ENCODE data around the gene FOXK1. TPM values are rescaled to one million over a fixed set of nuclear protein-coding genes. Genes with fewer than 3 reads are reported as not detected.

Gene FOXK1
- total and polyA plus RNA-seq, 2 experiments from 2014 or later = 2.3 to 12.7 TPM

- TF ChIP-seq, protein P1, sequence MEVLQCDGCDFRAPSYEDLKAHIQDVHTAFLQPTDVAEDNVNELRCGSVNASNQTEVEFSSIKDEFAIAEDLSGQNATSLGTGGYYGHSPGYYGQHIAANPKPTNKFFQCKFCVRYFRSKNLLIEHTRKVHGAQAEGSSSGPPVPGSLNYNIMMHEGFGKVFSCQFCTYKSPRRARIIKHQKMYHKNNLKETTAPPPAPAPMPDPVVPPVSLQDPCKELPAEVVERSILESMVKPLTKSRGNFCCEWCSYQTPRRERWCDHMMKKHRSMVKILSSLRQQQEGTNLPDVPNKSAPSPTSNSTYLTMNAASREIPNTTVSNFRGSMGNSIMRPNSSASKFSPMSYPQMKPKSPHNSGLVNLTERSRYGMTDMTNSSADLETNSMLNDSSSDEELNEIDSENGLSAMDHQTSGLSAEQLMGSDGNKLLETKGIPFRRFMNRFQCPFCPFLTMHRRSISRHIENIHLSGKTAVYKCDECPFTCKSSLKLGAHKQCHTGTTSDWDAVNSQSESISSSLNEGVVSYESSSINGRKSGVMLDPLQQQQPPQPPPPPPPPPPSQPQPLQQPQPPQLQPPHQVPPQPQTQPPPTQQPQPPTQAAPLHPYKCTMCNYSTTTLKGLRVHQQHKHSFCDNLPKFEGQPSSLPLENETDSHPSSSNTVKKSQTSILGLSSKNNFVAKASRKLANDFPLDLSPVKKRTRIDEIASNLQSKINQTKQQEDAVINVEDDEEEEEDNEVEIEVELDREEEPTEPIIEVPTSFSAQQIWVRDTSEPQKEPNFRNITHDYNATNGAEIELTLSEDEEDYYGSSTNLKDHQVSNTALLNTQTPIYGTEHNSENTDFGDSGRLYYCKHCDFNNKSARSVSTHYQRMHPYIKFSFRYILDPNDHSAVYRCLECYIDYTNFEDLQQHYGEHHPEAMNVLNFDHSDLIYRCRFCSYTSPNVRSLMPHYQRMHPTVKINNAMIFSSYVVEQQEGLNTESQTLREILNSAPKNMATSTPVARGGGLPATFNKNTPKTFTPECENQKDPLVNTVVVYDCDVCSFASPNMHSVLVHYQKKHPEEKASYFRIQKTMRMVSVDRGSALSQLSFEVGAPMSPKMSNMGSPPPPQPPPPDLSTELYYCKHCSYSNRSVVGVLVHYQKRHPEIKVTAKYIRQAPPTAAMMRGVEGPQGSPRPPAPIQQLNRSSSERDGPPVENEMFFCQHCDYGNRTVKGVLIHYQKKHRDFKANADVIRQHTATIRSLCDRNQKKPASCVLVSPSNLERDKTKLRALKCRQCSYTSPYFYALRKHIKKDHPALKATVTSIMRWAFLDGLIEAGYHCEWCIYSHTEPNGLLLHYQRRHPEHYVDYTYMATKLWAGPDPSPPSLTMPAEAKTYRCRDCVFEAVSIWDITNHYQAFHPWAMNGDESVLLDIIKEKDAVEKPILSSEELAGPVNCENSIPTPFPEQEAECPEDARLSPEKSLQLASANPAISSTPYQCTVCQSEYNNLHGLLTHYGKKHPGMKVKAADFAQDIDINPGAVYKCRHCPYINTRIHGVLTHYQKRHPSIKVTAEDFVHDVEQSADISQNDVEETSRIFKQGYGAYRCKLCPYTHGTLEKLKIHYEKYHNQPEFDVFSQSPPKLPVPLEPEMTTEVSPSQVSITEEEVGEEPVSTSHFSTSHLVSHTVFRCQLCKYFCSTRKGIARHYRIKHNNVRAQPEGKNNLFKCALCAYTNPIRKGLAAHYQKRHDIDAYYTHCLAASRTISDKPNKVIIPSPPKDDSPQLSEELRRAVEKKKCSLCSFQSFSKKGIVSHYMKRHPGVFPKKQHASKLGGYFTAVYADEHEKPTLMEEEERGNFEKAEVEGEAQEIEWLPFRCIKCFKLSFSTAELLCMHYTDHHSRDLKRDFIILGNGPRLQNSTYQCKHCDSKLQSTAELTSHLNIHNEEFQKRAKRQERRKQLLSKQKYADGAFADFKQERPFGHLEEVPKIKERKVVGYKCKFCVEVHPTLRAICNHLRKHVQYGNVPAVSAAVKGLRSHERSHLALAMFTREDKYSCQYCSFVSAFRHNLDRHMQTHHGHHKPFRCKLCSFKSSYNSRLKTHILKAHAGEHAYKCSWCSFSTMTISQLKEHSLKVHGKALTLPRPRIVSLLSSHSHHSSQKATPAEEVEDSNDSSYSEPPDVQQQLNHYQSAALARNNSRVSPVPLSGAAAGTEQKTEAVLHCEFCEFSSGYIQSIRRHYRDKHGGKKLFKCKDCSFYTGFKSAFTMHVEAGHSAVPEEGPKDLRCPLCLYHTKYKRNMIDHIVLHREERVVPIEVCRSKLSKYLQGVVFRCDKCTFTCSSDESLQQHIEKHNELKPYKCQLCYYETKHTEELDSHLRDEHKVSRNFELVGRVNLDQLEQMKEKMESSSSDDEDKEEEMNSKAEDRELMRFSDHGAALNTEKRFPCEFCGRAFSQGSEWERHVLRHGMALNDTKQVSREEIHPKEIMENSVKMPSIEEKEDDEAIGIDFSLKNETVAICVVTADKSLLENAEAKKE (CRISPR knock-in tag; IDR thresholded peaks at IDR 0.05) = no peak
- TF ChIP-seq ETS1 (IDR thresholded peaks at IDR 0.05) (no peak), POLR2AphosphoS5 (IDR thresholded peaks at IDR 0.05; ENCODE audit: low read depth) (no peak), JUNB (IDR thresholded peaks at IDR 0.05; ENCODE audit: unreplicated experiment) (no peak), ZNF331 (CRISPR knock-in tag; IDR thresholded peaks at IDR 0.05; ENCODE audit: low read depth) (no peak)
- TF ChIP-seq, protein P2, sequence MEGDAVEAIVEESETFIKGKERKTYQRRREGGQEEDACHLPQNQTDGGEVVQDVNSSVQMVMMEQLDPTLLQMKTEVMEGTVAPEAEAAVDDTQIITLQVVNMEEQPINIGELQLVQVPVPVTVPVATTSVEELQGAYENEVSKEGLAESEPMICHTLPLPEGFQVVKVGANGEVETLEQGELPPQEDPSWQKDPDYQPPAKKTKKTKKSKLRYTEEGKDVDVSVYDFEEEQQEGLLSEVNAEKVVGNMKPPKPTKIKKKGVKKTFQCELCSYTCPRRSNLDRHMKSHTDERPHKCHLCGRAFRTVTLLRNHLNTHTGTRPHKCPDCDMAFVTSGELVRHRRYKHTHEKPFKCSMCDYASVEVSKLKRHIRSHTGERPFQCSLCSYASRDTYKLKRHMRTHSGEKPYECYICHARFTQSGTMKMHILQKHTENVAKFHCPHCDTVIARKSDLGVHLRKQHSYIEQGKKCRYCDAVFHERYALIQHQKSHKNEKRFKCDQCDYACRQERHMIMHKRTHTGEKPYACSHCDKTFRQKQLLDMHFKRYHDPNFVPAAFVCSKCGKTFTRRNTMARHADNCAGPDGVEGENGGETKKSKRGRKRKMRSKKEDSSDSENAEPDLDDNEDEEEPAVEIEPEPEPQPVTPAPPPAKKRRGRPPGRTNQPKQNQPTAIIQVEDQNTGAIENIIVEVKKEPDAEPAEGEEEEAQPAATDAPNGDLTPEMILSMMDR (conservative IDR thresholded peaks at IDR 0.05; ENCODE audit: low read depth in 2 of 2) = no peak
- TF ChIP-seq, protein P3, sequence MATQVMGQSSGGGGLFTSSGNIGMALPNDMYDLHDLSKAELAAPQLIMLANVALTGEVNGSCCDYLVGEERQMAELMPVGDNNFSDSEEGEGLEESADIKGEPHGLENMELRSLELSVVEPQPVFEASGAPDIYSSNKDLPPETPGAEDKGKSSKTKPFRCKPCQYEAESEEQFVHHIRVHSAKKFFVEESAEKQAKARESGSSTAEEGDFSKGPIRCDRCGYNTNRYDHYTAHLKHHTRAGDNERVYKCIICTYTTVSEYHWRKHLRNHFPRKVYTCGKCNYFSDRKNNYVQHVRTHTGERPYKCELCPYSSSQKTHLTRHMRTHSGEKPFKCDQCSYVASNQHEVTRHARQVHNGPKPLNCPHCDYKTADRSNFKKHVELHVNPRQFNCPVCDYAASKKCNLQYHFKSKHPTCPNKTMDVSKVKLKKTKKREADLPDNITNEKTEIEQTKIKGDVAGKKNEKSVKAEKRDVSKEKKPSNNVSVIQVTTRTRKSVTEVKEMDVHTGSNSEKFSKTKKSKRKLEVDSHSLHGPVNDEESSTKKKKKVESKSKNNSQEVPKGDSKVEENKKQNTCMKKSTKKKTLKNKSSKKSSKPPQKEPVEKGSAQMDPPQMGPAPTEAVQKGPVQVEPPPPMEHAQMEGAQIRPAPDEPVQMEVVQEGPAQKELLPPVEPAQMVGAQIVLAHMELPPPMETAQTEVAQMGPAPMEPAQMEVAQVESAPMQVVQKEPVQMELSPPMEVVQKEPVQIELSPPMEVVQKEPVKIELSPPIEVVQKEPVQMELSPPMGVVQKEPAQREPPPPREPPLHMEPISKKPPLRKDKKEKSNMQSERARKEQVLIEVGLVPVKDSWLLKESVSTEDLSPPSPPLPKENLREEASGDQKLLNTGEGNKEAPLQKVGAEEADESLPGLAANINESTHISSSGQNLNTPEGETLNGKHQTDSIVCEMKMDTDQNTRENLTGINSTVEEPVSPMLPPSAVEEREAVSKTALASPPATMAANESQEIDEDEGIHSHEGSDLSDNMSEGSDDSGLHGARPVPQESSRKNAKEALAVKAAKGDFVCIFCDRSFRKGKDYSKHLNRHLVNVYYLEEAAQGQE (IDR thresholded peaks at IDR 0.05; ENCODE audit: unreplicated experiment) = no peak
These were observed 63.3 kb downstream of the FOXK1 start (continued) for GRCh38 chr7:4745265-4745919.
